H1 (cell line): ENCODE data around the gene S100A16. TPM values are rescaled to one million over a fixed set of nuclear protein-coding genes. Genes with fewer than 3 reads are reported as not detected.

ENCODE experiments used
- HDAC2 ChIP-seq, 2 experiments: fragments of 300-600 bp in 1 of 2; sonication (generic) in 1 of 2; IDR thresholded peaks; 2 replicates each; pipeline ENCODE4 v1.6.1; 2011 to 2012; ENCODE audit warnings: low read depth in 2 of 2, low read length in 2 of 2, mild to moderate bottlenecking in 2 of 2, moderate library complexity in 2 of 2, borderline replicate concordance in 1 of 2, inconsistent platforms in 1 of 2
- KDM1A ChIP-seq: fragments of 200-600, 300-600 bp; sonication (generic); IDR thresholded peaks from 2 replicates; pipeline ENCODE4 v1.7.1; 2016; ENCODE audit warnings: mild to moderate bottlenecking, low read length, borderline replicate concordance
- SAP30 ChIP-seq: fragments of 300-600 bp; sonication (generic); IDR thresholded peaks from 2 replicates; pipeline ENCODE4 v1.7.1; 2012; ENCODE audit warnings: low read length, moderate library complexity, mild to moderate bottlenecking, inconsistent platforms; ENCODE audit not compliant: insufficient read depth, insufficient replicate concordance
- SP1 ChIP-seq: IDR thresholded peaks from 2 replicates; pipeline ENCODE4 v1.6.1; 2011; ENCODE audit warnings: low read depth, low read length
- TAF7 ChIP-seq: optimal IDR thresholded peaks from 2 replicates; pipeline ENCODE3; 2011; ENCODE audit warnings: low read depth, mild to moderate bottlenecking, inconsistent platforms, low read length, moderate library complexity, borderline replicate concordance
- polyA plus RNA-seq, 7 experiments: library from polyadenylated mRNA; depleted of rRNA in 3 of 7; stranded (reverse) in 5 of 7; unstranded in 2 of 7; fragments of >200 nt in 5 of 7; fragments of 200-250 nt in 2 of 7; gene quantifications; 1 replicate in 5 of 7; 2 replicates in 1 of 7; 4 replicates in 1 of 7; pipeline versions ENCODE4 v1.2.1 to v1.2.3, GENCODE V29; 2011 to 2013; ENCODE audit warnings: missing spikeins in 2 of 7, mixed read lengths in 2 of 7
- total RNA-seq: library from RNA; stranded (reverse); fragmentation: NEBNext Ultra II Directional; extraction: Animal tissue kit (Norgen Biotek cat#: 25700); gene quantifications from 2 replicates; pipeline ENCODE4 v1.2.1, GENCODE V29; 2021

S100A16 gene
- total and polyA plus RNA-seq, 2 of the 8 experiments (the other 6 are each of a cell fraction or from before 2014, with no cell fraction given), result 14.9 to 61.4 TPM

DNA sequence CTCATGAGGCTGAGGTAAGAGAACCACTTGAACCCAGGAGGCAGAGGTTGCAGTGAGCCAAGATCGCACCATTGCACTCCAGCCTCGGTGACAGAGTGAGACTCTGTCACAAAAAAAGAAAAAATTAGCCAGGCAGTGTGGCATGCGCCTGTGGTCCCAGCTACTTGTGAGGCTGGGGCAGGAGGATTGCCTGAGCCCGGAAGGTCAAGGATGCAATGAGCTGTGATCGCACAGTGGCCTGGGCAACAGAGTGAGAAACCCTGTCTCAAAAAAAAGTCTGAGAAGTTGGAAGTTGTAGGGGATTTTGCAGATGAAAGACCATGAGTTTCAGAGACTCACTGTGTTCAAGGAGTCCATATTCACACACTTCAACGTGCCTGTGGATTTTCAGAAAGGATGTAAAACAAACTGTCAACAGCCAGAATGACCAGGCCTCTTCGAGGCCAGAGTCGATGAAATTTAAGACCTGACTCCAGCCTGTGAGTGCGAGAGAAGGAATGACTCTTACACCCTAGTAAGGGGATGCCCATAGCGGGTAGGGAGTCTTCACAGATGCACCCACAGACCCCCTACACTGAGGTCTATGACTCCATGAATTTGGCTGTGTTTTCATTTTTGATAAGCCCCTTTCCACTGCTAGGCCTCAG lies 12.2 kb upstream of the S100A16 start (continued):
- TF ChIP-seq TAF7 (no peak), SP1 (no peak), SAP30 (no peak), HDAC2 (IDR thresholded peaks at IDR 0.05; ENCODE audit: borderline replicate concordance in 1 of 2, low read depth in 2 of 2, low read length in 2 of 2) (no peak), KDM1A (no peak)
